PC-3 (cell line): ENCODE data around the gene UBR4. TPM values are rescaled to one million over a fixed set of nuclear protein-coding genes. Genes with fewer than 3 reads are reported as not detected.

Source experiments
- ATAC-seq: fragments of 200-7000 bp; cut with Tn5 transposase; 2 replicates; pipeline ENCODE4 v1.9.1; 2020; ENCODE audit warnings: mild to moderate bottlenecking, moderate library complexity
- BruUV-seq: library from RNA; stranded (reverse); fragments of 400-500 nt; replicated peaks from 2 replicates; lab custom pipeline; 2021; lab: Mats Ljungman, UMichigan
- CTCF ChIA-PET: fragments of 300-600 bp; sonication (Branson Sonifier 250); formaldehyde crosslinking; loops from one replicate; lab custom pipeline; 2022; ENCODE audit warnings: antibody characterized with exemption; lab: Charles Lee
- POLR2A ChIA-PET: fragments of 300-600 bp; sonication (Branson Sonifier 250); formaldehyde crosslinking; loops from one replicate; lab custom pipeline; 2022; ENCODE audit warnings: antibody characterized with exemption; ENCODE audit not compliant: unreplicated experiment; lab: Charles Lee
- DNase-seq: peaks from one replicate; pipeline ENCODE4 v3.0.0-alpha.2; 2015
- H2AFZ ChIP-seq: fragments of 300-600 bp; sonication (generic); 2 replicates; pipeline ENCODE4 v1.6.0; 2016; ENCODE audit warnings: antibody characterized with exemption, low read length
- H3F3A ChIP-seq: fragments of 300-600 bp; sonication (generic); one replicate; pipeline ENCODE4 v1.6.0; 2017; ENCODE audit warnings: antibody characterized with exemption, low read length, control low read depth, mild to moderate bottlenecking; ENCODE audit not compliant: unreplicated experiment
- H3K27ac ChIP-seq: fragments of 300-600 bp; sonication (generic); 2 replicates; pipeline ENCODE4 v1.5.1; 2016; ENCODE audit warnings: mild to moderate bottlenecking, low read length
- H3K27me3 ChIP-seq: fragments of 300-600 bp; sonication (generic); 2 replicates; pipeline ENCODE4 v1.6.1; 2016; ENCODE audit warnings: low read length, mixed read lengths
- H3K36me3 ChIP-seq: fragments of 300-600 bp; sonication (generic); 2 replicates; pipeline ENCODE4 v1.6.1; 2016; ENCODE audit warnings: low read depth, mixed run types, low read length, mixed read lengths
- H3K4me1 ChIP-seq: fragments of 300-600 bp; sonication (generic); 2 replicates; pipeline ENCODE4 v1.5.1; 2016; ENCODE audit warnings: low read length; ENCODE audit not compliant: insufficient read depth
- H3K4me2 ChIP-seq: fragments of 300-600 bp; sonication (generic); 2 replicates; pipeline ENCODE4 v1.6.0; 2016; ENCODE audit warnings: low read length
- H3K4me3 ChIP-seq: fragments of 300-600 bp; sonication (generic); 2 replicates; pipeline ENCODE4 v1.5.1; 2016; ENCODE audit warnings: mild to moderate bottlenecking, low read length, mixed read lengths
- H3K79me2 ChIP-seq: fragments of 300-600 bp; sonication (generic); 2 replicates; pipeline ENCODE4 v1.6.1; 2017; ENCODE audit warnings: low read length, mixed read lengths
- H3K9ac ChIP-seq: fragments of 300-600 bp; sonication (generic); 2 replicates; pipeline ENCODE4 v1.6.0; 2016; ENCODE audit warnings: mild to moderate bottlenecking, low read length
- H3K9me2 ChIP-seq: fragments of 300-600 bp; sonication (generic); replicated peaks from 2 replicates; pipeline ENCODE4 v1.6.1; 2016; ENCODE audit warnings: mixed run types, low read length, mixed read lengths
- H3K9me3 ChIP-seq: fragments of 300-600 bp; sonication (generic); 2 replicates; pipeline ENCODE4 v1.6.1; 2016; ENCODE audit warnings: low read length, mixed read lengths
- H4K20me1 ChIP-seq: fragments of 300-600 bp; sonication (generic); 2 replicates; pipeline ENCODE4 v1.6.1; 2016; ENCODE audit warnings: low read length, mixed read lengths
- EZH2 ChIP-seq: fragments of 300-600 bp; sonication (generic); IDR thresholded peaks from one replicate; pipeline ENCODE4 v1.6.1; 2017; ENCODE audit warnings: antibody characterized with exemption, mild to moderate bottlenecking, low read length; ENCODE audit not compliant: unreplicated experiment
- EZH2phosphoT487 ChIP-seq: fragments of 300-600 bp; sonication (generic); IDR thresholded peaks from 2 replicates; pipeline ENCODE4 v1.6.1; 2018; ENCODE audit warnings: mild to moderate bottlenecking, antibody characterized with exemption, low read length, borderline replicate concordance
- intact Hi-C: fragments of 100-400 bp; cut with micrococcal nuclease; formaldehyde crosslinking; loops from 2 replicates; pipeline ENCODE4 v1.9.0; 2023
- total RNA-seq: library from RNA; depleted of rRNA; stranded (reverse); fragments of >200 nt; gene quantifications from 2 replicates; pipeline ENCODE4 v1.2.3, GENCODE V29; 2014
- TF ChIP-seq, protein P1 (sequence below): fragments of 300-600 bp; sonication (generic); conservative IDR thresholded peaks from 2 replicates; pipeline ENCODE4 v1.5.1; 2017; ENCODE audit warnings: antibody characterized with exemption, low read depth, mild to moderate bottlenecking, low read length

Gene UBR4
- total RNA-seq, 1 experiment from 2014 or later = 141 TPM

GRCh38 chr1:19036041-19036812, 173.8 kb downstream of the UBR4 start:
- no peaks in the 10 kb centered on the region for H4K20me1 ChIP-seq
- H3K9me3 ChIP-seq = no peaks in the 10 kb centered on the region
- H3K9ac ChIP-seq = no peak overlapping the region
- H3K79me2 ChIP-seq = peaks cover 4% of the 10 kb centered on the region; the same call in 1 of the 2 replicates
- H3K4me1 ChIP-seq = peaks cover 29% of the 10 kb centered on the region
- no peak overlapping the region for H3K27ac ChIP-seq
- ATAC-seq (no peak), DNase-seq (no peak)
- no peaks in the 10 kb centered on the region for H3K27me3 ChIP-seq
- H3K9me2 ChIP-seq = no peaks in the 10 kb centered on the region
- no peak for TF ChIP-seq EZH2phosphoT487
- no peak for TF ChIP-seq EZH2
- TF ChIP-seq, protein P1, sequence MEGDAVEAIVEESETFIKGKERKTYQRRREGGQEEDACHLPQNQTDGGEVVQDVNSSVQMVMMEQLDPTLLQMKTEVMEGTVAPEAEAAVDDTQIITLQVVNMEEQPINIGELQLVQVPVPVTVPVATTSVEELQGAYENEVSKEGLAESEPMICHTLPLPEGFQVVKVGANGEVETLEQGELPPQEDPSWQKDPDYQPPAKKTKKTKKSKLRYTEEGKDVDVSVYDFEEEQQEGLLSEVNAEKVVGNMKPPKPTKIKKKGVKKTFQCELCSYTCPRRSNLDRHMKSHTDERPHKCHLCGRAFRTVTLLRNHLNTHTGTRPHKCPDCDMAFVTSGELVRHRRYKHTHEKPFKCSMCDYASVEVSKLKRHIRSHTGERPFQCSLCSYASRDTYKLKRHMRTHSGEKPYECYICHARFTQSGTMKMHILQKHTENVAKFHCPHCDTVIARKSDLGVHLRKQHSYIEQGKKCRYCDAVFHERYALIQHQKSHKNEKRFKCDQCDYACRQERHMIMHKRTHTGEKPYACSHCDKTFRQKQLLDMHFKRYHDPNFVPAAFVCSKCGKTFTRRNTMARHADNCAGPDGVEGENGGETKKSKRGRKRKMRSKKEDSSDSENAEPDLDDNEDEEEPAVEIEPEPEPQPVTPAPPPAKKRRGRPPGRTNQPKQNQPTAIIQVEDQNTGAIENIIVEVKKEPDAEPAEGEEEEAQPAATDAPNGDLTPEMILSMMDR = no peak
- H3K4me2 ChIP-seq = no peak overlapping the region
- H2AFZ ChIP-seq = no peak overlapping the region
- CTCF ChIA-PET = no interaction called here
- H3F3A ChIP-seq = no peaks in the 10 kb centered on the region
- H3K36me3 ChIP-seq = no peaks in the 10 kb centered on the region
- BruUV-seq = no TSS peak
- no peak overlapping the region for H3K4me3 ChIP-seq
- POLR2A ChIA-PET = no interaction called here
- intact Hi-C loops = no loop called here

DNA sequence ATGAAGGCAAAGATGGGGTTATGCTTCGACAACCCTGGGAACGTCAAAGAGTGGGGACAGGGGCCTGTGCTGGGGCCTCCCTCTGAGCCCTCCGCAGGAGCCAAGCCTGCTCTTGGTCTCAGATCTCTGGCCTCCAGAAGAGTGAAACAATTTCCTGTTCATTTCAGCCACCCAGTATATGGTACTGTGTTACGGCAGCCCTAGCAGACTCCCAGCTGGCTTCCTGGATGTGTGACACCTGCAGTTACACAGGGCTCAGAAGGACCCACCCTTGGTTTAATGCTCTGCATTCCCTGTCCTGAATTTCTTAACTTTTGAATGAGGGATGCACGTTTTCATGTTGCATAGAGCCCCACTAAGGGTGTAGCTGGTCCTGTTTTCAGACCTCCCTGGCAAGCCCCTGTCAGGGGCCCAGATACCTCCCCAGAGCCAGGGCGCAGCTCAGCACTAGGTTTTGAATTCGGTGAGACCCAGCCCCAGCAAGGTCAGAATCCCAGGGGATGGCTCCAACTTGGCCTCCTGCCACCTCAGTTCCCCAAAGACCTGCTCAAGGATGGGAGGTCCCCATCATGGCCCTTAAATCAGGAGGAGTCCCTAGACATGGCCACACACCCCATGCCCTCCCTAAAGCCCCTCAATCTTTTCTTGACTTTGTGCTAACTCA, 174.6 kb downstream of the UBR4 start:
- H3K27ac ChIP-seq = no peak overlapping the region
- POLR2A ChIA-PET = no interaction called here
- no peak for ATAC-seq

More for the DNA sequence above, 174.6 kb downstream of the UBR4 start:
- DNase-seq = no peak
- H3K9me2 ChIP-seq = no peaks in the 10 kb centered on the region
- no peak overlapping the region for H3K9ac ChIP-seq
- H3K27me3 ChIP-seq = no peaks in the 10 kb centered on the region
- H3K36me3 ChIP-seq = no peaks in the 10 kb centered on the region
- no peaks in the 10 kb centered on the region for H3K9me3 ChIP-seq
- no peak overlapping the region for H2AFZ ChIP-seq
- no peaks in the 10 kb centered on the region for H3F3A ChIP-seq
- no peaks in the 10 kb centered on the region for H4K20me1 ChIP-seq
- TF ChIP-seq EZH2phosphoT487 (no peak), EZH2 (no peak)
- TF ChIP-seq, protein P1 = no peak
- peaks cover 4% of the 10 kb centered on the region; the same call in 1 of the 2 replicates for H3K79me2 ChIP-seq
- BruUV-seq = no TSS peak
- peaks cover 29% of the 10 kb centered on the region for H3K4me1 ChIP-seq
- H3K4me2 ChIP-seq = no peak overlapping the region
- H3K4me3 ChIP-seq = no peak overlapping the region
- intact Hi-C loops = no loop called here
- CTCF ChIA-PET = no interaction called here
